Neural cell (in vitro differentiated cells): Measurements from ENCODE around the gene USP12. TPM values are rescaled to one million over a fixed set of nuclear protein-coding genes. Genes with fewer than 3 reads are reported as not detected.

ENCODE experiments used
- H2AFZ ChIP-seq: fragments of 200-600, 300-800 bp; sonication (generic), shearing (Covaris generic); 2 replicates; pipeline ENCODE4 v1.6.0; 2014; ENCODE audit warnings: low read depth, mild to moderate bottlenecking, antibody characterized with exemption, low read length, moderate library complexity
- H3F3A ChIP-seq: fragments of 200-600 bp; shearing (Covaris generic); 2 replicates; pipeline ENCODE4 v1.6.1; 2016; ENCODE audit warnings: mild to moderate bottlenecking, moderate library complexity, mixed read lengths, antibody characterized with exemption, low read length; ENCODE audit not compliant: insufficient read depth, poor library complexity, severe bottlenecking
- H3K27ac ChIP-seq: fragments of 200-600, 300-800 bp; sonication (generic), shearing (Covaris generic); 2 replicates; pipeline ENCODE4 v1.5.1; 2014; ENCODE audit warnings: mild to moderate bottlenecking, low read length, moderate library complexity
- H3K27me3 ChIP-seq: fragments of 300-800, 200-600 bp; sonication (generic), shearing (Covaris generic); 2 replicates; pipeline ENCODE4 v1.6.0; 2014; ENCODE audit warnings: mild to moderate bottlenecking, low read depth, low read length, moderate library complexity; ENCODE audit not compliant: insufficient read depth
- H3K36me3 ChIP-seq: fragments of 300-800, 200-600 bp; sonication (generic), shearing (Covaris generic); 2 replicates; pipeline ENCODE4 v1.5.1; 2014; ENCODE audit warnings: mild to moderate bottlenecking, antibody characterized with exemption, low read length, moderate library complexity; ENCODE audit not compliant: insufficient read depth
- H3K4me2 ChIP-seq: fragments of 300-800, 200-600 bp; sonication (generic), shearing (Covaris generic); 2 replicates; pipeline ENCODE4 v1.6.0; 2014; ENCODE audit warnings: mild to moderate bottlenecking, low read length
- H3K4me3 ChIP-seq: fragments of 300-800, 200-600 bp; sonication (generic), shearing (Covaris generic); 2 replicates; pipeline ENCODE4 v1.5.1; 2014; ENCODE audit warnings: mild to moderate bottlenecking, low read length, moderate library complexity
- H3K79me2 ChIP-seq: fragments of 200-600 bp; shearing (Covaris generic); replicated peaks from 2 replicates; pipeline ENCODE4 v1.6.0; 2014; ENCODE audit warnings: mild to moderate bottlenecking, low read length, moderate library complexity; ENCODE audit not compliant: insufficient read depth
- H3K9ac ChIP-seq: fragments of 300-800, 200-600 bp; sonication (generic), shearing (Covaris generic); 2 replicates; pipeline ENCODE4 v1.6.1; 2016; ENCODE audit warnings: mild to moderate bottlenecking, low read length, mixed read lengths
- H3K9me2 ChIP-seq: fragments of 200-600 bp; shearing (Covaris generic); 2 replicates; pipeline ENCODE4 v1.6.1; 2016; ENCODE audit warnings: mild to moderate bottlenecking, low read length, mixed read lengths; ENCODE audit not compliant: insufficient read depth
- H3K9me3 ChIP-seq: fragments of 200-600, 300-800 bp; sonication (generic), shearing (Covaris generic); 2 replicates; pipeline ENCODE4 v1.6.1; 2016; ENCODE audit warnings: mild to moderate bottlenecking, mixed run types, low read length, moderate library complexity, mixed read lengths
- H4K20me1 ChIP-seq: fragments of 200-600 bp; shearing (Covaris generic); 2 replicates; pipeline ENCODE4 v1.6.1; 2016; ENCODE audit warnings: mild to moderate bottlenecking, mixed run types; ENCODE audit not compliant: insufficient read depth
- CTCF ChIP-seq: fragments of 450-650 bp; IDR thresholded peaks from 2 replicates; pipeline ENCODE4 v1.5.1; 2014; ENCODE audit warnings: antibody characterized with exemption, mild to moderate bottlenecking, moderate library complexity; ENCODE audit not compliant: poor library complexity, severe bottlenecking
- EP300 ChIP-seq: fragments of 450-650 bp; conservative IDR thresholded peaks from 2 replicates; pipeline ENCODE4 v1.6.1; 2014; ENCODE audit warnings: antibody characterized with exemption, mild to moderate bottlenecking, moderate library complexity; ENCODE audit not compliant: poor library complexity, severe bottlenecking
- EZH2 ChIP-seq: fragments of 200-600, 300-800 bp; shearing (Covaris generic), sonication (generic); IDR thresholded peaks from 2 replicates; pipeline ENCODE4 v1.6.1; 2014; ENCODE audit warnings: antibody characterized with exemption, low read length, borderline replicate concordance, mild to moderate bottlenecking; ENCODE audit not compliant: insufficient read depth, poor library complexity, severe bottlenecking
- MXI1 ChIP-seq: fragments of 450-650 bp; conservative IDR thresholded peaks from 2 replicates; pipeline ENCODE4 v1.6.1; 2014; ENCODE audit warnings: antibody characterized with exemption, mild to moderate bottlenecking; ENCODE audit not compliant: poor library complexity, severe bottlenecking
- POLR2AphosphoS5 ChIP-seq: IDR thresholded peaks from 2 replicates; pipeline ENCODE4 v1.6.1; 2012
- RAD21 ChIP-seq: fragments of 450-650 bp; conservative IDR thresholded peaks from 2 replicates; pipeline ENCODE4 v1.6.1; 2014; ENCODE audit warnings: antibody characterized with exemption, mild to moderate bottlenecking, moderate library complexity
- REST ChIP-seq: IDR thresholded peaks from 2 replicates; pipeline ENCODE4 v1.6.1; 2012; ENCODE audit warnings: borderline replicate concordance
- SMC3 ChIP-seq: fragments of 450-650 bp; conservative IDR thresholded peaks from 2 replicates; pipeline ENCODE4 v1.6.1; 2014; ENCODE audit warnings: antibody characterized with exemption, mild to moderate bottlenecking, moderate library complexity; ENCODE audit not compliant: poor library complexity
- TAF1 ChIP-seq: IDR thresholded peaks from 2 replicates; pipeline ENCODE4 v1.6.1; 2012; ENCODE audit warnings: low read depth
- polyA plus RNA-seq: library from polyadenylated mRNA; depleted of rRNA; stranded (reverse); fragments of >200 nt; gene quantifications from 2 replicates; pipeline ENCODE4 v1.2.3, GENCODE V29; 2014

The USP12 gene
- polyA plus RNA-seq, 1 donor from 2014 or later: 26.2 TPM

- Histone ChIP-seq H3K9me3 (no peaks in the 10 kb centered on the region), H3K79me2 (no peaks in the 10 kb centered on the region), H3K4me3 (no peak overlapping the region), H3K27ac (no peak overlapping the region), H3K4me2 (no peak overlapping the region), H4K20me1 (no peaks in the 10 kb centered on the region), H3K27me3 (no peaks in the 10 kb centered on the region), H2AFZ (no peak overlapping the region), H3K9ac (no peak overlapping the region), H3F3A (no peaks in the 10 kb centered on the region), H3K9me2 (no peaks in the 10 kb centered on the region), H3K36me3 (no peaks in the 10 kb centered on the region)
- no peak for TF ChIP-seq POLR2AphosphoS5
- no peak for TF ChIP-seq TAF1
- no peak for TF ChIP-seq MXI1
- no peak for TF ChIP-seq EP300
- TF ChIP-seq CTCF: no peak
- TF ChIP-seq SMC3: no peak
- no peak for TF ChIP-seq RAD21
- TF ChIP-seq EZH2: no peak
- TF ChIP-seq REST: no peak
Measured at GRCh38 chr13:27101289-27101688, 70.3 kb downstream of the USP12 start.

- H3K27ac ChIP-seq: no peak overlapping the region
- no peaks in the 10 kb centered on the region for H3K9me2 ChIP-seq
- H3K79me2 ChIP-seq: no peaks in the 10 kb centered on the region
- no peaks in the 10 kb centered on the region for H4K20me1 ChIP-seq
- no peak overlapping the region for H3K4me2 ChIP-seq
- no peak overlapping the region for H2AFZ ChIP-seq
- no peaks in the 10 kb centered on the region for H3K9me3 ChIP-seq
- no peaks in the 10 kb centered on the region for H3K36me3 ChIP-seq
- H3K4me3 ChIP-seq: no peak overlapping the region
- no peaks in the 10 kb centered on the region for H3K27me3 ChIP-seq
- no peak overlapping the region for H3K9ac ChIP-seq
- TF ChIP-seq TAF1 (no peak), CTCF (no peak), MXI1 (no peak), EP300 (no peak), SMC3 (no peak), EZH2 (no peak), REST (no peak), RAD21 (no peak), POLR2AphosphoS5 (no peak)
- no peaks in the 10 kb centered on the region for H3F3A ChIP-seq
Measured at GRCh38 chr13:27097691-27098090, 73.9 kb downstream of the USP12 start.
